Neural crest cell (in vitro differentiated cells): ENCODE measurements around the gene DOCK4. TPM values are rescaled to one million over a fixed set of nuclear protein-coding genes. Genes with fewer than 3 reads are reported as not detected.

ENCODE experiments used
- DNase-seq: peaks from one replicate; pipeline ENCODE4 v3.0.0; 2021; ENCODE audit warnings: low read depth, mixed read lengths, low spot score
- H3K27ac Mint-ChIP-seq: one replicate; pipeline ENCODE4 v1.8.0; 2021; ENCODE audit warnings: mild to moderate bottlenecking, mixed read lengths; ENCODE audit not compliant: unreplicated experiment
- H3K27me3 Mint-ChIP-seq: 2 replicates; pipeline ENCODE4 v1.8.0; 2021; ENCODE audit warnings: low read depth, mild to moderate bottlenecking, mixed read lengths
- H3K36me3 Mint-ChIP-seq: 2 replicates; pipeline ENCODE4 v1.8.0; 2021; ENCODE audit warnings: low read depth, mild to moderate bottlenecking, mixed read lengths
- H3K4me1 Mint-ChIP-seq: 2 replicates; pipeline ENCODE4 v1.8.0; 2021; ENCODE audit warnings: mixed read lengths
- H3K4me3 Mint-ChIP-seq: one replicate; pipeline ENCODE4 v1.8.0; 2021; ENCODE audit warnings: mild to moderate bottlenecking, mixed read lengths
- H3K9me3 Mint-ChIP-seq: 2 replicates; pipeline ENCODE4 v1.8.0; 2021; ENCODE audit warnings: mixed read lengths
- total RNA-seq: library from RNA; stranded (reverse); gene quantifications from 2 replicates; pipeline ENCODE4 v1.2.1, GENCODE V29; 2021
- TF ChIP-seq, protein P1 (sequence below): fragments of 200-600 bp; sonication (generic); conservative IDR thresholded peaks from 2 replicates; pipeline ENCODE4 v1.5.0; 2021; ENCODE audit warnings: antibody characterized with exemption, mild to moderate bottlenecking

The DOCK4 gene
- total RNA-seq, 1 donor from 2014 or later, result 15.3 TPM

GRCh38 chr7:111806232-111806631, 400.0 kb downstream of the DOCK4 start:
- DNase-seq, result no peak

GRCh38 chr7:111803015-111803758, 403.0 kb downstream of the DOCK4 start:
- DNase-seq, result no peak
- Mint-ChIP-seq H3K27ac (no peak overlapping the region), H3K4me1 (no peaks in the 10 kb centered on the region), H3K4me3 (no peak overlapping the region), H3K27me3 (no peaks in the 10 kb centered on the region), H3K36me3 (peaks cover 34% of the 10 kb centered on the region), H3K9me3 (peaks cover 21% of the 10 kb centered on the region)
- TF ChIP-seq, protein P1, sequence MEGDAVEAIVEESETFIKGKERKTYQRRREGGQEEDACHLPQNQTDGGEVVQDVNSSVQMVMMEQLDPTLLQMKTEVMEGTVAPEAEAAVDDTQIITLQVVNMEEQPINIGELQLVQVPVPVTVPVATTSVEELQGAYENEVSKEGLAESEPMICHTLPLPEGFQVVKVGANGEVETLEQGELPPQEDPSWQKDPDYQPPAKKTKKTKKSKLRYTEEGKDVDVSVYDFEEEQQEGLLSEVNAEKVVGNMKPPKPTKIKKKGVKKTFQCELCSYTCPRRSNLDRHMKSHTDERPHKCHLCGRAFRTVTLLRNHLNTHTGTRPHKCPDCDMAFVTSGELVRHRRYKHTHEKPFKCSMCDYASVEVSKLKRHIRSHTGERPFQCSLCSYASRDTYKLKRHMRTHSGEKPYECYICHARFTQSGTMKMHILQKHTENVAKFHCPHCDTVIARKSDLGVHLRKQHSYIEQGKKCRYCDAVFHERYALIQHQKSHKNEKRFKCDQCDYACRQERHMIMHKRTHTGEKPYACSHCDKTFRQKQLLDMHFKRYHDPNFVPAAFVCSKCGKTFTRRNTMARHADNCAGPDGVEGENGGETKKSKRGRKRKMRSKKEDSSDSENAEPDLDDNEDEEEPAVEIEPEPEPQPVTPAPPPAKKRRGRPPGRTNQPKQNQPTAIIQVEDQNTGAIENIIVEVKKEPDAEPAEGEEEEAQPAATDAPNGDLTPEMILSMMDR, result no peak

More at GRCh38 chr7:111806232-111806631, 400.0 kb downstream of the DOCK4 start:
- Mint-ChIP-seq H3K9me3 (peaks cover 7% of the 10 kb centered on the region), H3K27ac (no peak overlapping the region), H3K4me3 (no peak overlapping the region), H3K4me1 (no peaks in the 10 kb centered on the region), H3K36me3 (peaks cover 18% of the 10 kb centered on the region), H3K27me3 (no peaks in the 10 kb centered on the region)
- TF ChIP-seq, protein P1, result no peak

DNA sequence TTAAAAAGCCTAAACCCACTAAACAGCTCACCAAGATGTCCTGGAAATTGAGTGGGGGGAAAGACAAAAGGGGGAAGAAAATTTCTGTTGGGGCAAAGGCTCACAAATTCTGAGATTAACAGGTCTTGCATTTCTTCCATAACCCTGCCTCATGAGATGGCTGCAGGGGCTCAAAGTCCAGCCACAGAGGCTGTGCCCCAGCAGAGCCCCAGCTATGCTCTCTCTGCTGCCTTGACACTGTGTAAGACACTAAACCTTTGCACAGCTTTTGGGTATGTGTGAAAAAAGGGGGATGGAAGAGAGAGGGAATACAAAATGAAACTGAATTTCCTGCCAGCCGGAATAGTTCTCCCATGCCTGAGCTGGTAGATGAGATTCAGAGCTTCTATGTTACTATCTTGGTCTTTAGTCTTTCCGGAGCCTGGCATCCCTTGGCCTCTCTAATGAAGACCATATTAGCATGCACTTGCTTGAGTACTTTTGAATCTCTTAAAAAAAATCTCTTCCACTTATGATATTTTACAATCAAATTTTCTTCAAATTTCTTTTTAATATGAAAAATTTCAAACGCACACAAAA, 403.9 kb downstream of the DOCK4 start:
- H3K36me3 Mint-ChIP-seq, result peaks cover 33% of the 10 kb centered on the region
- H3K27me3 Mint-ChIP-seq, result no peaks in the 10 kb centered on the region
- no peak for DNase-seq
- no peak overlapping the region for H3K27ac Mint-ChIP-seq
- H3K4me3 Mint-ChIP-seq, result no peak overlapping the region
- TF ChIP-seq, protein P1, result no peak
- H3K9me3 Mint-ChIP-seq, result peaks cover 23% of the 10 kb centered on the region
- no peaks in the 10 kb centered on the region for H3K4me1 Mint-ChIP-seq

DNA sequence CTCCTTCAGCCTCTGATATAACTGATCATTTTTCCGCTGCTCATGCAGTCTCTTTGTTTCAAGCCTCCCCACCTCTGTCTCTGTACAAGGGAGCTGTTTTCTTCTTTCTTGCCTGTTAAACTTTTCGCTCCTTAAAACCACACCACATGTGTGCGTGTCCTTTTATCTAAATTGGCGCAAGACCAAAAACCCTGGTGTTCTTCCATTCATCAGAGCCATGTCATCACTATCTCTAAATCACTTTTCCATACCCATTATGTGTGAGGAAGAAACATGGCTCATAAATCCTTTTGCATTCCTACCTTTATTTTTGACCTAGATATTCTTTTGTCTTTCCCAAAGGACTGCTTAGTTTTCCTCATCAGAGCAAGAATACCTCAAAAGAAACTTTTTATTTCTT, 404.9 kb downstream of the DOCK4 start:
- no peaks in the 10 kb centered on the region for H3K4me1 Mint-ChIP-seq
- peaks cover 29% of the 10 kb centered on the region for H3K9me3 Mint-ChIP-seq
- TF ChIP-seq, protein P1, result no peak
- no peak for DNase-seq
- no peak overlapping the region for H3K4me3 Mint-ChIP-seq
- peaks cover 43% of the 10 kb centered on the region for H3K36me3 Mint-ChIP-seq
- no peaks in the 10 kb centered on the region for H3K27me3 Mint-ChIP-seq
- H3K27ac Mint-ChIP-seq, result peak overlapping the region; percentile 5

DNA sequence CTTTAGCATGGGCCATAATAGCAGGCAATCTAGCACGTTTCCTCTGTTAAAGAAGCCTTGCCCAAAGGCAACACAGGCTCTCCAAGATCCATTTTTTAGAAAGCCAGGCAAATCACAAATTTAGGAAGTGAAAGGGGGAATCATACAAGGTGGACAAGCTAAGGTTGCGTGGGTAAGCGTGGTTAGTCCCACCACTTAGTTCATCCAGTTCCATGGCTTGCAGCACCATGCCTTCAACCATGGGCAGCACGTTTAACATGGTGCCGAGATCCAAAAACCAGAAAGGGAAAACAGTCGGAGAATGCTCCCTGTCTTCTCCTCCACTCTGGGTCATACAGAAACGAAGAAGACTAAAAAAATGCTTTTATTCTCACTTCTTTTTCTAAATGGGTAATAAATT, 409.5 kb downstream of the DOCK4 start:
- Mint-ChIP-seq H3K4me3 (no peak overlapping the region), H3K9me3 (peaks cover 41% of the 10 kb centered on the region), H3K4me1 (no peaks in the 10 kb centered on the region), H3K36me3 (peaks cover 54% of the 10 kb centered on the region), H3K27ac (no peak overlapping the region), H3K27me3 (no peaks in the 10 kb centered on the region)
- TF ChIP-seq, protein P1, result no peak
- DNase-seq, result peak; percentile 4
